Liver (tissue), 9 donors: ENCODE measurements around the gene NXN. TPM values are rescaled to one million over a fixed set of nuclear protein-coding genes. Genes with fewer than 3 reads are reported as not detected.

ENCODE experiments used
- DNase-seq: peaks from one replicate; pipeline ENCODE4 v3.0.0-alpha.2; 2017; ENCODE audit warnings: low spot score
- H3K27ac ChIP-seq, 2 donors: one replicate each; pipeline ENCODE4 v1.7.0; 2013; ENCODE audit warnings: inconsistent platforms in 2 of 2, low read length in 2 of 2, control low read depth in 1 of 2, low read depth in 1 of 2, mild to moderate bottlenecking in 1 of 2
- H3K27me3 ChIP-seq, 4 donors: one replicate each; pipeline versions ENCODE4 v1.6.1 to v1.7.0; 2013; ENCODE audit warnings: low read length in 3 of 4, inconsistent platforms in 1 of 4, mild to moderate bottlenecking in 1 of 4, moderate library complexity in 1 of 4; ENCODE audit not compliant: control insufficient read depth in 4 of 4, insufficient read depth in 4 of 4
- H3K36me3 ChIP-seq, 4 donors: one replicate each; pipeline versions ENCODE4 v1.6.1 to v1.7.0; 2013; ENCODE audit warnings: low read length in 3 of 4, mild to moderate bottlenecking in 3 of 4, low read depth in 1 of 4, moderate library complexity in 1 of 4; ENCODE audit not compliant: control insufficient read depth in 4 of 4, insufficient read depth in 3 of 4
- H3K4me1 ChIP-seq, 4 donors: one replicate each; pipeline versions ENCODE4 v1.6.1 to v1.7.0; 2013; ENCODE audit warnings: low read length in 3 of 4, mild to moderate bottlenecking in 3 of 4, moderate library complexity in 1 of 4; ENCODE audit not compliant: control insufficient read depth in 4 of 4, insufficient read depth in 4 of 4
- H3K4me3 ChIP-seq, 3 donors: one replicate each; pipeline versions ENCODE4 v1.6.1 to v1.7.0; 2013; ENCODE audit warnings: low read length in 3 of 3, control low read depth in 1 of 3, low read depth in 1 of 3, mild to moderate bottlenecking in 1 of 3
- H3K9ac ChIP-seq, 2 donors: one replicate each; pipeline ENCODE4 v1.7.0; 2013; ENCODE audit warnings: low read length in 2 of 2, mild to moderate bottlenecking in 2 of 2, moderate library complexity in 2 of 2, control low read depth in 1 of 2, low read depth in 1 of 2
- H3K9me3 ChIP-seq, 4 donors: one replicate each; pipeline versions ENCODE4 v1.6.1 to v1.7.0; 2013; ENCODE audit warnings: low read length in 3 of 4; ENCODE audit not compliant: control insufficient read depth in 4 of 4
- ATF3 ChIP-seq: IDR thresholded peaks from 2 replicates; pipeline ENCODE4 v1.6.1; 2016; ENCODE audit warnings: antibody characterized with exemption
- CTCF ChIP-seq: fragments of 150-350 bp; IDR thresholded peaks from 2 replicates; pipeline ENCODE4 v1.5.1; 2017; ENCODE audit warnings: improper control_type of control experiment, low read depth, low read length; ENCODE audit not compliant: missing input control
- EGR1 ChIP-seq, 2 donors: IDR thresholded peaks; 2 replicates each; pipeline ENCODE4 v1.6.1; 2016 to 2018; ENCODE audit warnings: antibody characterized with exemption in 2 of 2, low read depth in 2 of 2
- FOXA1 ChIP-seq: IDR thresholded peaks from 2 replicates; pipeline ENCODE4 v1.6.1; 2016; ENCODE audit warnings: antibody characterized with exemption
- FOXA2 ChIP-seq: IDR thresholded peaks from 2 replicates; pipeline ENCODE4 v1.6.1; 2016; ENCODE audit warnings: antibody characterized with exemption
- GABPA ChIP-seq, 2 donors: IDR thresholded peaks in 1 of 2; conservative IDR thresholded peaks in 1 of 2; 2 replicates each; pipeline ENCODE4 v1.6.1; 2016; ENCODE audit warnings: antibody characterized with exemption in 2 of 2, mild to moderate bottlenecking in 1 of 2, moderate library complexity in 1 of 2
- HNF4A ChIP-seq, 2 donors: conservative IDR thresholded peaks; 2 replicates each; pipeline ENCODE4 v1.6.1; 2016; ENCODE audit warnings: antibody characterized with exemption in 2 of 2, mild to moderate bottlenecking in 2 of 2
- HNF4G ChIP-seq: IDR thresholded peaks from 2 replicates; pipeline ENCODE4 v1.6.1; 2016; ENCODE audit warnings: antibody characterized with exemption
- JUND ChIP-seq, 2 donors: IDR thresholded peaks; 2 replicates each; pipeline ENCODE4 v1.6.1; 2016; ENCODE audit warnings: antibody characterized with exemption in 2 of 2
- MAX ChIP-seq: IDR thresholded peaks from 2 replicates; pipeline ENCODE4 v1.6.1; 2016; ENCODE audit warnings: antibody characterized with exemption
- NR2F2 ChIP-seq: IDR thresholded peaks from 2 replicates; pipeline ENCODE4 v1.6.1; 2016; ENCODE audit warnings: antibody characterized with exemption
- REST ChIP-seq: IDR thresholded peaks from 2 replicates; pipeline ENCODE4 v1.6.1; 2016; ENCODE audit warnings: antibody characterized with exemption, mild to moderate bottlenecking
- SP1 ChIP-seq: IDR thresholded peaks from 2 replicates; pipeline ENCODE4 v1.6.1; 2018; ENCODE audit warnings: antibody characterized with exemption, mild to moderate bottlenecking
- ZBTB33 ChIP-seq: IDR thresholded peaks from 2 replicates; pipeline ENCODE4 v1.6.1; 2016; ENCODE audit warnings: antibody characterized with exemption
- WGBS: extraction: QIAGEN DNeasy Blood & Tissue Kit; methylation state at CpG from one replicate; pipeline ENCODE4 v1.1.7; 2013; 5-methylcytosine and 5-hydroxymethylcytosine counted together
- polyA plus RNA-seq, 2 donors: library from polyadenylated mRNA; stranded (reverse) in 1 of 2; unstranded in 1 of 2; fragments of 200-250 nt in 1 of 2; fragments of >200 nt in 1 of 2; fragmentation: Nextera tagmentation in 1 of 2; extraction: Ambion mirVana in 1 of 2; gene quantifications; one replicate each; pipeline versions ENCODE4 v1.2.1 to v1.2.3, GENCODE V29; 2013 to 2015
- total RNA-seq, 2 donors: library from RNA; depleted of rRNA; stranded (reverse); fragments of >200 nt; gene quantifications; one replicate each; pipeline ENCODE4 v1.2.3, GENCODE V29; 2014
- donor health status: healthy.
- donor health status: healthy.
- donor health status: healthy.
- donor health status: healthy.
- donor health status: healthy.

Gene NXN
- total and polyA plus RNA-seq, 4 donors = 2.3 to 4.5 (median 3.3) TPM

GRCh38 chr17:969811-970355, 9.7 kb downstream of the NXN start:
- WGBS = 61% methylated on average over 18 of the region's 18 CpGs
- H3K9me3 ChIP-seq = no peaks in the 10 kb centered on the region
- H3K36me3 ChIP-seq = peaks cover 0 to 2% (median 0%) of the 10 kb centered on the region in 4 donors
- H3K27ac ChIP-seq = no peak overlapping the region
- no peak overlapping the region for H3K4me3 ChIP-seq
- H3K4me1 ChIP-seq = no peaks in the 10 kb centered on the region
- H3K27me3 ChIP-seq = no peaks in the 10 kb centered on the region
- no peak overlapping the region for H3K9ac ChIP-seq
- TF ChIP-seq NR2F2 (no peak), FOXA1 (no peak), ZBTB33 (no peak), SP1 (no peak), EGR1 (IDR thresholded peaks at IDR 0.05; ENCODE audit: low read depth in 2 of 2) (no peak), JUND (IDR thresholded peaks at IDR 0.05) (no peak), FOXA2 (no peak), REST (no peak), GABPA (IDR thresholded peaks at IDR 0.05 in 1 of 2, conservative IDR thresholded peaks at IDR 0.05 in 1 of 2) (no peak), ATF3 (no peak), HNF4G (no peak), MAX (no peak), HNF4A (conservative IDR thresholded peaks at IDR 0.05) (no peak)
- no peak for DNase-seq

GRCh38 chr17:968812-969730, 10.5 kb downstream of the NXN start:
- H3K9me3 ChIP-seq = no peaks in the 10 kb centered on the region
- no peak for TF ChIP-seq EGR1 (IDR thresholded peaks at IDR 0.05; ENCODE audit: low read depth in 2 of 2)
- no peak for TF ChIP-seq CTCF
- TF ChIP-seq JUND (IDR thresholded peaks at IDR 0.05) = no peak
- no peaks in the 10 kb centered on the region for H3K27me3 ChIP-seq
- H3K27ac ChIP-seq = no peak overlapping the region
- no peak overlapping the region for H3K4me3 ChIP-seq
- no peaks in the 10 kb centered on the region for H3K4me1 ChIP-seq
- 86% methylated on average over 24 of the region's 24 CpGs for WGBS
- no peak for DNase-seq
- H3K9ac ChIP-seq = no peak overlapping the region
- no peaks in the 10 kb centered on the region for H3K36me3 ChIP-seq
